DMS53 treated with DMSO at 0.1 percent for 48 hours (cell line): ENCODE data around the gene PIM1.

Source experiments
- DNase-seq: peaks from one replicate; lab custom pipeline; 2025; ENCODE audit not compliant: unreplicated experiment; lab: John Stamatoyannopoulos, UW

The PIM1 gene

DNA sequence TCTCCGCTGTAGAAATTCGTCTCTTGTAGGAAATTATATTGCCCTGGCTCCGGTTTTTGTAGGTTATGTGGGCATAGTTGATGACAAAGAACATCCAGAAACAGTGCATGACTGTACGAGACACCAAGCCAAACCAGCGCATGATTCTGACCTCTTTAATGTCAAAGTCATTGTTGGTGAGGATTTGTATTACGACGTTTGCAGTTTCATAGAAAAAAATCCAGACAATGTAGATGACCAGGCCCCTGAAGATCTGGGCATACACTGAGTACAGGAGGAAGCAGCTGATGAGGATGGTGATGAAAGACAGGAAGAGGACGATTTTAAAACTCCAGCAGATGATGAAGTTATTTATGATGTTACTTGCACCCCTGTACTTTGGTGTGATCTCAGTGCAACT is 48.6 kb downstream of the PIM1 start:
- DNase-seq = no peak

DNA sequence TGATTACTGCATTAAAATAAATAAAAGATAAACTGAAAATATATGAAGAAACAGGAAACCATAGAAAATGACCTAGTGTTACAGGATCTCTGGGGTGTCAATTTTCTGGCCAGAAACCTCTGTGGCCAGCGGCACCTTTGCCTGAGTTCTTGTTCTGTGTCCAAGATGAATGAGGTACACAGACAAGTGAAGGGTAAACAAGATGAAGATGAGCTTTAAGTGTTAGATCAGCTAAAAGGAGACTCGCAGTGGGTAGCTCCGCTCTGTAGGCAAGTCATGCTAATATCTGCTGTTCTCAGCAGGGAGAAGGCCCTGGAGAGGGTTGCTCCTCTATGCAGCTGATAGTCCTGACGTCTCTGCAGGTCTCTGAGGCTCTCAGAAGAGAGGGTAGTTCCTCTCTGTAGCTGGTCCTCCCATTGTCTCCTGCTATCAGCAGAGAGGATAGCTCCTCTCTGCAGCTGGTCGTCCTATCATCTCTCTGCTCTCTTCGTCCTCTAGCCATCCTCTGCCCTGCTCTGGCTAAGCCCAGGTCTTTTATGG is 51.7 kb downstream of the PIM1 start:
- peak; percentile 80 for DNase-seq

DNA sequence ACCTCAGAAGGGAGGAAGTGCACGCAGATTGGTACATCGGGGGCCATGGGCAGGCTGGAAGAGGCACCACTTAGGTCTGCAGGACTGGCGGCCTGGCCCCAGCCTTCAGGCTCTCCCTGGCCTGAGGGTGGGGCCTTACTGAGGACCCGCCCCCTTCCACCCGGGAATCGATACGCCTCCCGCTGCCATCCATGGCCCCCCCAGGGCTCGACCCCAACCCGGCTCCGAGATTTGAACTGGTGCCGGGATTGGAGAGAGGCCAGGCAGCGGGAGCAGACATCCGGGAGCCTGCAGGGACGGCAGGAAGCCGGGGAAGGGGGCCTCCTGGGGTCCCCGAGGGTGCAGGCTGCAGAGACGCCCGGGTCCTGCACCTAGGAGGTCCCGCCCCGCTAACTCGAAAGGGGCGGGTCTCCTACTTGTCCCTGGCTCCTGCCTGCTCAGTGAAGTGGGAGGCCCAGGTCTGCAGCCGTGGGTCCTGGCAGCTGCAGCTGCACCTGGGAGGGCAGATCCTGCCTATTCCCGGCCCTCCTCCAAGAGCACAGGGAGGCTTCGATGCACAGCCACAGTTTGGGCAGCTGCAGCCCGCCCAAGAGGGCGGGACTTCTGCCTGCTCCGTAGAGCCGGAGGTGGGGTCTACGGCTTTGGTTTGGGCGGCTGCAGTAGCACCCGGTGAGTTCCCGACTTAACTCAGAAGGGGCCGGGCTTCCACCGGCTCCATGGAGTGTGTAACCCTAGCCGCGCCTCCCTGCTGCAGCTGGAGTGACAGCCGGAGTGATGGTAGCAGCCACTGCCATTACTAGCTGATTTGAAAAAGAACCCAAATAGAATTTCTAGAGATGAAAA is 52.4 kb downstream of the PIM1 start:
- peak; percentile 94 for DNase-seq

DNA sequence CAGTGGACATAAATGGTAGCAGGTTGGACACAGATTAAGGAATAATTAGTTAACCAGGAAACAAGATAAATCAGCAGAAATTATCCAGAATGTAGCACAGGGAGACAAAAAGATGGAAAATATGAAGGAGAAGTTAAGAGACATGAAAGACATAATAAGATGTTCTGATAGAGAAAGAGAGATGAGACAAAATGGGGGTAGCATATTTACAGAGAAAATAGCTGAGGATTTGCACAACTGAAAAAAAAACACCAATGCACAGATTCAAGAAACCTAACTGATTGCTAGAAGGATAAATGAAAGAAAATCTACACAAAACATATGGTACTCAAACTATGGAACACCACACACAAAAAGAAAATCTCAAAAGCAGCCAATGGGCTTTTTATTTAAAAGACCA is 53.0 kb downstream of the PIM1 start:
- no peak for DNase-seq
